ENCODE data around the gene OBSL1.

DNA sequence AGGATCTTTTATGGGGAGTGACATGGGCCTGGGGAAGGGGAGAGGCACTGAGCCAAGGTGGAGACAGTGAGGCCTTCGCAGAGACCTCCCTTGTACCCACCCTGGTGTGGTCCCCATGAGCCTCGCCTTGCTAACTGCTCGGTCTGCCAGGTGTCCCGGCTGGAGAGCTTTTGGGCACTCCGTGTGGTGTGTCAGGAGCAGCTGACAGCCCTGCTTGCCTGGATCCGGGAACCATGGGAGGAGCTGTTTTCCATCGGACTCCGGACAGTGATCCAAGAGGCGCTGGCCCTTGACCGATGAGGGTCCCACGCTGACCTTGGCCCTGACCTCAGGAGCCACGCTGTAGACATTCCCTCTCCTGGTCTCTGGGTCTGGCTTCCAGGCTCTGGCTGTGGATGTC lies 44.6 kb upstream of the OBSL1 start:
- TF ChIP-seq, protein P1, sequence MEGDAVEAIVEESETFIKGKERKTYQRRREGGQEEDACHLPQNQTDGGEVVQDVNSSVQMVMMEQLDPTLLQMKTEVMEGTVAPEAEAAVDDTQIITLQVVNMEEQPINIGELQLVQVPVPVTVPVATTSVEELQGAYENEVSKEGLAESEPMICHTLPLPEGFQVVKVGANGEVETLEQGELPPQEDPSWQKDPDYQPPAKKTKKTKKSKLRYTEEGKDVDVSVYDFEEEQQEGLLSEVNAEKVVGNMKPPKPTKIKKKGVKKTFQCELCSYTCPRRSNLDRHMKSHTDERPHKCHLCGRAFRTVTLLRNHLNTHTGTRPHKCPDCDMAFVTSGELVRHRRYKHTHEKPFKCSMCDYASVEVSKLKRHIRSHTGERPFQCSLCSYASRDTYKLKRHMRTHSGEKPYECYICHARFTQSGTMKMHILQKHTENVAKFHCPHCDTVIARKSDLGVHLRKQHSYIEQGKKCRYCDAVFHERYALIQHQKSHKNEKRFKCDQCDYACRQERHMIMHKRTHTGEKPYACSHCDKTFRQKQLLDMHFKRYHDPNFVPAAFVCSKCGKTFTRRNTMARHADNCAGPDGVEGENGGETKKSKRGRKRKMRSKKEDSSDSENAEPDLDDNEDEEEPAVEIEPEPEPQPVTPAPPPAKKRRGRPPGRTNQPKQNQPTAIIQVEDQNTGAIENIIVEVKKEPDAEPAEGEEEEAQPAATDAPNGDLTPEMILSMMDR (IDR thresholded peaks at IDR 0.05 in 4 of 5, conservative IDR thresholded peaks at IDR 0.05 in 1 of 5): no peak
- TF ChIP-seq POLR2A (IDR thresholded peaks at IDR 0.05): no peak

Data from gastrocnemius medialis (tissue), 4 donors.